ENCODE measurements around the gene CIDEB.

GRCh38 chr14:24282736-24283135 lies 25.0 kb downstream of the CIDEB start:
- no peak for TF ChIP-seq POLR2A (IDR thresholded peaks at IDR 0.05)
- TF ChIP-seq CTCF (IDR thresholded peaks at IDR 0.05) = no peak
- no peak for TF ChIP-seq POLR2AphosphoS5 (IDR thresholded peaks at IDR 0.05)
- TF ChIP-seq EP300 (IDR thresholded peaks at IDR 0.05) = no peak
